ENCODE data around the gene IGLL1.
"Not testable (repeated sequence)": the region's sequence is repeated elsewhere in the genome, so short reads cannot be mapped to it uniquely, and the experiment has no call there.

IGLL1 gene

DNA sequence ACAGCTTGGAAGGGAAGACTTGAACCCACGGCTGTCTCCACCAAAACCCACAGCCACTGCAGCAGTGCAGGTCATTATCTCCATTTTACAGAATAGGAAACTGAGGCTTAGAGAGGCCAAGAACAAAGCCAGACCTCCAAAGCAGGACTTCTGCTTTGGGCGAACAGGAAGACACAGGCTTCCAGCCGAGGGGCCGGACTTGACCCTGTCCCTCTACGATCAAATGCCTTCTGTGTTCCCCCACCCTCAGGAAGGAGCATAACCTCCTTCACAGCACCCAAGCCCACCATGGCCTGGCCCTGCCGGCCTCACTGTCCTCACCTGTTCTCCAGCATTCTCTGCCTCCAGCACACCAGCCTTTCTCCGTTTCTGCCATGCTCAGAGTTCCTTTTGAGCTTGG is 15.8 kb downstream of the IGLL1 start:
- in situ Hi-C loops (cut with MboI; ENCODE audit: low sequenced_read_pairs), result no loop called here

DNA sequence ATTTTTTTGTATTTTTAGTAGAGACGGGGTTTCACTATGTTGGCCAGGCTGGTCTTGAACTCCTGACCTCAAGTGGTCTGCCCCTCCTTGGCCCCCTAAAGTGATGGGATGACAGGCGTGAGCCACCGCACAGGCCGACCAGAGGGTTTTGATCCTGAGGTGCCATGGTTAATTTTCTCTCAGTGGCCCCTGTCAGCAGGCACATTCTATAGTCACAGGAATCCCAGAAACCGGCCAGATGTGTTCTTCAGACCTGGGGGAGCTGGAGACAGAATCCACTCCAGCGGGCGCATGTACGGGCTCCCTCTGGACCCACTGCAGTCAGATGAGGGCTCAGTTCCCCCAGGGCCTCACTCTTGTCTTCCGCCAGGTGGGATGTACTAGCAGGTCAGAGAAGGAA is 17.0 kb downstream of the IGLL1 start:
- in situ Hi-C loops (cut with MboI; ENCODE audit: low sequenced_read_pairs), result no loop called here

DNA sequence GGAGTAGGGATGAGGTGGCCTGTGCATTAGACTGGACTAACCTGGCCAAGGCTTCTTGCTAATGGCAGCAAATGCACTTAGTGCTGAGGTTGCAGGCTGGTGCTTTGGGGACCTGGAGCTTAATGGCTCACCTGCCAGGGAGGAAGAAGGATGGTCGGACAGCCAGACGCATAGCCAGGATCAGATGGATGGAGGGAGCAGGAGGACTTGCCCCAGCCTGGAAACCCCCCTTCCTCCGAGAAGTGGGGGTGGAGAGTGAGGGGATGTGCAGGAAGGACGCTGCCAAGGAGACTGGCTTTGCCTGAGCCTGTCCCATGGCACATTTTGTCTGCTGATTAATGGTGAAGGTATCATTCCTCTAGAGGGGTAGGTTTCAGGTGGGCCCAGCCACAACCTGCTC is 17.9 kb downstream of the IGLL1 start:
- in situ Hi-C loops (cut with MboI; ENCODE audit: low sequenced_read_pairs), result no loop called here

DNA sequence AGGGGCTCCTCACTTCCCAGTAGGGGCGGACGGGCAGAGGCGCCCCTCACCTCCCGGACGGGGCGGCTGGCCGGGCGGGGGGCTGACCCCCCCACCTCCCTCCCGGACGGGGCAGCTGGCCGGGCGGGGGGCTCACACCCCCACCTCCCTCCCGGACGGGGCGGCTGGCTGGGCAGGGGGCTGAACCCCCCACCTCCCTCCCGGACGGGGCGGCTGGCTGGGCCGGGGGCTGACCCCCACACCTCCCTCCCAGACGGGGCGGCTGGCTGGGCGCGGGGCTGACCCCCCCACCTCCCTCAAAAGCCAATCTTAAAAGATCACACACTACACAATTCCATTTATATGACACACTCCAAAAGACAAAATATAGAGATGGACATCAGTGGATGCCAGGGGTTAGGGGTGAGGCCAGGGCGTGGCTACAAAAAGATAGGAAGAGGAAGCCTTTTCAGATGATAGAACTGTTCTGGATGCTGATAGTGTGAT is 19.0 kb downstream of the IGLL1 start:
- in situ Hi-C loops (cut with MboI; ENCODE audit: low sequenced_read_pairs), result not testable (repeated sequence)

DNA sequence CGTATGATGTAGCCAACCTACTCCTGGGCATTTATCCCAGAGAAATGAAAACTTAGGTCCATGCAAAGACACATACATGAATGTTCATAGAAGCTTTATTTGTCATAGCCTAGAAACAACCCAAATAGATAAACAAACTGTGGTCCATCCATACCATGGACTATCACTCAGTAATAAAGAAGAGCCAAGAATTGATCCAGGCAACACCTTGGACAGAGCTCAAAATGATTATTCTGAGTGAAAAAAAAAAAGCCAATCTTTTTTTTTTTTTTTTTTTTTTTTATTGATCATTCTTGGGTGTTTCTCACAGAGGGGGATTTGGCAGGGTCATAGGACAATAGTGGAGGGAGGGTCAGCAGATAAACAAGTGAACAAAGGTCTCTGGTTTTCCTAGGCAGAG is 19.9 kb downstream of the IGLL1 start:
- in situ Hi-C loops (cut with MboI; ENCODE audit: low sequenced_read_pairs), result not testable (repeated sequence)

DNA sequence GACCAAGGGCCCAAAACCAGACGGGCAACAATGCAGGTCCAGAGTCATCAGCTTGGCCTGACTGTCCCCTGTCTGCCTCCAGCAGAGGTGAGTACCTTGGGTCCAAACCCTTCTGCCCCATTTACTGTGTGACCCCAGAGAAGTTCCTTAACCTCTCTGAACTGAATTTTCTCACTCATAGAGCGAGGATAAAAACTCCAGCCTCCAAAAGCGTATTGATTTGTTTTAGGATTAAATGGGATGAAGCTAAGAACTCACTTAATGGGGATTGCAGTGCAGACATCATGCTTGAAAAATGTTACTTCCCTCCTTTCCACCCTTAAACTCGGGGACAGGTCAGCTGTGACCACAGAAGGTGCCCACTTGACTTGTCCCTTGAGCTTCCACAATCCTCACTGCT is 22.6 kb downstream of the IGLL1 start:
- in situ Hi-C loops (cut with MboI; ENCODE audit: low sequenced_read_pairs), result no loop called here

DNA sequence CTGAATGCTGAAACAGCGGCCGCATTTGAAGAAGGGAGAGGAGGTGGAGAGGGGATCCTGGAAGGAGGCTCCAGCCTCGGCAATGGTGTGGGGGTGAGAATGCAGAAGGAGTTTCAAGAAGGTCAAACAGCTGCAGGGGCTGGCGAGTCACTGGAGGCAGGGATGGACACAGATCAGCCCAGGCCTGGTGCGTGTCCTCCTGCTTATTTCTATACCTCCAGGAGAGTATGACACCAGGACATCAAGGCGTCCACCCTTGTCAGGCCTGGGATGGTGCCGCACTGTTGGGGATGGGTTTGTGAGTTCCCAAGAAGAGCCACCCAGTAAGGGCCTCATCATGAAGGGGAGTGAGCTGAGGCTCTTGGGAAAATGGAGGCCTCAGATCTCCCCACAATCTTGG is 23.1 kb downstream of the IGLL1 start:
- in situ Hi-C loops (cut with MboI; ENCODE audit: low sequenced_read_pairs), result no loop called here

DNA sequence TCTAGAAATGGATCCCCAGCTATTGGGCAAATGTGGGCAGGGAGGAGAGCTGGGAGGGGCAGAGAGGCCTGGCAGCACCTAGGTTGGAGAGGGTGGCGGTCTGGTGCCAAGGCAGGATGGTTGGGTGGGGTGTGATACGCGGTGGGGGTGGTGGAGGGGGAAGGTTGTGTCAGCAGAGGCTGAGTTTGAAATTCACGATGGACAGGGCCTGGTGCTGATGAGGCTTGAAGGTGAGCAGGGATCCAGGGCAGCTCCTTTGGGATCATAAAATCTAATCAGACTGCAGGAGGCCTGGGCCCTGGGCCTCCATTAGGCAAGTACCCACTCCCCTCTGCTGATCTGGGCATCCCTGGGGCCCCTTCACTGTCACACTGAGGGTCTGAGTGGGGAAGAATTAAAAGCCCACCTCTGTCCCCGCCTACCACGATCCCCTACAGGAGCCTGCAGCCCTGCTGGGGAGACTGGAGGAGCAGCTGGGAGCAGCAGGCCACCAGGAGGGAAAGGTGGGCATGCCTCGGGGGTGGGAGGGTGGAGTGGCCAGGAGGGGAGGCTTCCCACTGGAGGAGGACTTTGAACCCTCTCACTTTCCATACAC is 24.0 kb downstream of the IGLL1 start:
- in situ Hi-C loops (cut with MboI; ENCODE audit: low sequenced_read_pairs), result no loop called here

DNA sequence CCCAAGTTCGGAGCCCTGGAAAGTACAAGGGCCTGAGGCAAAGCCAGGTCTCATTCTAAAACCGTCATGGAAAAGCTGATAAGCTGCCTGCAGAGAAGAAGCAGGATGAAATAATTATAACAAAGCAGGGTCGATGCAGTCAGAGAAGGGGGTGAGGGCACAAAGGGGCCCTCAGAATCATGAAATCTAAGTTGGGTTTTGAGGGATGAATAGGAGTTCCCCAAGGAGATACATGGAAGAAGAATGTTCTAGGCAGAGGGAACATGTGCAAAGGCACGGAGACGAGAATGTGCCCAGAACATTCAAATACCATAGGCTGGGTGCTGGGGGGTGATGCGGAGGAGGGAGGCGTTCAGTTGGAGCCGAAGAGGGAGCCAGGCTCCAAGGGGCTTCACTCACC is 25.0 kb downstream of the IGLL1 start:
- in situ Hi-C loops (cut with MboI; ENCODE audit: low sequenced_read_pairs), result no loop called here

DNA sequence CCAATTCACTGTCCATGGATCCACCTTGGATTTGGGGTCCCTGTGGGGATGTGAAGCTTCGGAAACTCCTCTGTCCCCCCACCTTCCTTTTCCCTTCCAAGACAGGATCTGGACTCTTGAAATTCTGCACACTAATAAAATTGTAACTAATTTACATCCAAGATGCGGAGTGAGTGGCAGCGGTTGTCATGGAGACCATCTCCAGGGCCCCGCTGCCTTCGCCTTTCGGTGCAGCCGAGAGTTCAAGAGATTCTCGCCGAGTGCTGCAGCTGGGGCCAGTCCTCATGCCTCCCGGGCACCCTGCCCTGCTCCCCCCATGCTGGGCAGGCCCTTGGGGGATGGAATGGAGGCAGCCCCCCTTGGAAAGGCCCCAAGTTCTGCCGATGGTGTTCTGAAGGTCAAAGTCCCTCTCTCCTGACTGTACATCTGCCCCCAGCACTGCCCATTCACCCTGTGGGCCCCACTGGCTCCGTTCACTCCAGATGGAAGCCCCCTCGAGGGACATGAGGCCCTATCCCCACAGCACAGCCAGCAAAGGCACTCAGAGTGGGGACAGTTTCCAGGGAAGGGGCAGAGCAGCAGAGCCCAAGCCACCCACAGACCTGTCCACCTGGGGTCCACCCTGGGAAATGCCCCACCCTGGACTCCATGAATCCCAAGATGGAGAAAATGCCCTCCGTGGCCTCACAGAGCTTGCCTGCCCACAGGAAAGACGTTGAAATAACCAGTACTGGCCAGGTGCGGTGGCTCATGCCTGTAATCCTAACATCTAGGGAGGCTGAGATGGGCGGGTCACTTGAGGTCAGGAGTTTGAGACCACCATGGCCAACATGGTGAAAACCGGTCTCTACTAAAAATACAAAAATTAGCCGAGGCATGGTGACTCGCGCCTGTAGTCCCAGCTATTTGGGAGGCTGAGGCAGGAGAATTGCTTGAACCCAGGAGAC is 25.9 kb downstream of the IGLL1 start:
- in situ Hi-C loops (cut with MboI; ENCODE audit: low sequenced_read_pairs), result no loop called here

DNA sequence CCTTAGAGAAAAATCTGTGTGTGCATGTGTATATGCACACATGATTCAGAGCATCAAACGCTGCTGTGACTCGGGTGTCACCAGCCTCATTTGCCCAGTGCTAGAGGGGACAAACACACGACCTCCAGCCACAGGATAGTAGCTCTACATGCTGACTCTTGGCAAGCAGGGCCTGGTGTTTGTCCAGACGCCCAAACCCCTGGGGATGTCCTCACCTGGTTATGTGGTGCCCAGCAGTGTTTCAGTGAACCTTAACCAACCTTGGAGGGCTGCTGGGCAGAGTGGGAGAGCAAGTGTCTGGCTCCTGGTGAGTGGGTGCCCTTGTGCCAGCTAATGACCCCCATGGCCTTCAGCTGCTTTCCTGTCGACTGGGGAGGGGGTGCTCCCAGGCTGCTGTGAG is 26.7 kb downstream of the IGLL1 start:
- in situ Hi-C loops (cut with MboI; ENCODE audit: low sequenced_read_pairs), result no loop called here

DNA sequence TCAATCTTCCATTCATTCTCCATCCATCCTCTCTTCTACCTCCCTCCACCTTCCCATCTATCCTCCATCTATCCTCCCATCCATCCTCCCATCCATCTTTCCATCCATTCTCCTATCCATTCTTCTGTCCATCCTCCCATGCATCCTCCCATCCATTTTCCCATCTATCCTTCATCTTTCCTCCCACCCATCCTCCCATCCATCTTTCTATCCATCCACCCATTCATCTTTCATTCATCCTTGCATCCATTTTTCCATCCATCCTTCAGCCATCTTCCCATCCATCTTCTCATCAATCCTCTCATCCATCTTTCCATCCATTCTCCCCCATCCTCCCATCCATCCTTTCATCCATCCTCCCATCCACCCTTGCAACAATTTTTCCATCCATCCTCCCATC is 27.5 kb downstream of the IGLL1 start:
- in situ Hi-C loops (cut with MboI; ENCODE audit: low sequenced_read_pairs), result no loop called here

DNA sequence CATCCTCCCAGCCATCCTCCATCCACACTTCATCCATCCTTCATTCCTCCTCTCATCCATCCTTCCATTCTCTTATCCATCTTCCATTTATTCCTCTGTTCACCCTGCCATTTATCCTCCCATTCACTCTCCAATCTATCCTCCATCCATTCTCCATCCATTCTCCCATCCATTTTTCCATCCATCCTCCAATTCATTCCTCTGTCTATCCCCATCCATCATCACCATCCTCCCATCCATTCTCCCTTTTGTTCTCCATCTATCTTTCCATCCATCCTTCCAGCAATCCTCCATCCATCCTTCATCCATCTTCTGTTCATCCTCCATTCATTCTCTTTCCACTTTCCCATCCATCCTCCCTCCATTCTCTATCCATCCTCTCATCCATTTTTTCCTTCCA is 28.7 kb downstream of the IGLL1 start:
- in situ Hi-C loops (cut with MboI; ENCODE audit: low sequenced_read_pairs), result no loop called here

DNA sequence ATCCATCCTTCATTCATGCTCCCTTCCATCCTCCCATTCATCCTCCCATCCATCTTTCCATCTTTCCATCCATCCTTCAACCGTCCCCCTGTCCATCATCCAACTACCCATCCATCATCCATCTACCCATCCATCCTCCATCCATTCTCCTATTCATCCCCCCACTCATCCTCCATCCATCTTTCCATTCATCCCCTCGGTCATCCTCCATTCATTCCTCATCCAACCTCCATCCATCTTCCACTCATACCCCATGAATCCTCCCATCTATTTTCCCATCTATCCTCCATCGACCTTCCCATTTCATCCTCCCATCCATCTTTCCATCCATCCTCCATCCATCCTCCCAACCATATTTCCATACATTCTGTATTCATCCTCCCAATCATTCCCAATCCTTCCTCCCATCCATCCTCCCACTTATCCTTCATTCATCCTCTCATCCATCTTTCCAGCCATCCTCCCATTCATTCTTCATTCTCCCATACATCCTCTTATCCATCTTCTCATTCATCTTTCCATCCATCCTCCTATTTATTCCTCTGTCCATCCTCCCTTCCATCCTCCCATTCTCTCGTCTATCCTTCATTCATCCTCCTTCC is 29.9 kb downstream of the IGLL1 start:
- in situ Hi-C loops (cut with MboI; ENCODE audit: low sequenced_read_pairs), result no loop called here

DNA sequence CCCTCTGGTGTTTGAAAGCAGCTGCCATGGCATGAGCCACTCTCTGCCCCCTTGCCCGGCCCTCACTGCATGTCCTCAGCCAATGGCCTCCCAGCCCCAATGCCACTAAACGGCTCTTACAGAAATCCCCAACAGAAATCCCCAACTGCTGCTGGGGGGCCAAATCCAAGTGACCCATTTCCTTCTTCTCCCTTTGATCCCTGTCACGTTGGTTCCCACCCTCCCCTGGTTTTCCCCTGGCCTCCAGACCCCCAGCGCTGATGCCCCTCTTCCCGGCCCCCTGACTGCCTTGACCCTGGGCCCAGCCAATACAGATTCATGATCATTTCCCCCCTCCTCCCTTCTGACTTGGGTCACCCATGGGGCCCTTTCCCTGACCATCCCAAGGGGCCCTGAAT is 30.9 kb downstream of the IGLL1 start:
- in situ Hi-C loops (cut with MboI; ENCODE audit: low sequenced_read_pairs), result no loop called here

DNA sequence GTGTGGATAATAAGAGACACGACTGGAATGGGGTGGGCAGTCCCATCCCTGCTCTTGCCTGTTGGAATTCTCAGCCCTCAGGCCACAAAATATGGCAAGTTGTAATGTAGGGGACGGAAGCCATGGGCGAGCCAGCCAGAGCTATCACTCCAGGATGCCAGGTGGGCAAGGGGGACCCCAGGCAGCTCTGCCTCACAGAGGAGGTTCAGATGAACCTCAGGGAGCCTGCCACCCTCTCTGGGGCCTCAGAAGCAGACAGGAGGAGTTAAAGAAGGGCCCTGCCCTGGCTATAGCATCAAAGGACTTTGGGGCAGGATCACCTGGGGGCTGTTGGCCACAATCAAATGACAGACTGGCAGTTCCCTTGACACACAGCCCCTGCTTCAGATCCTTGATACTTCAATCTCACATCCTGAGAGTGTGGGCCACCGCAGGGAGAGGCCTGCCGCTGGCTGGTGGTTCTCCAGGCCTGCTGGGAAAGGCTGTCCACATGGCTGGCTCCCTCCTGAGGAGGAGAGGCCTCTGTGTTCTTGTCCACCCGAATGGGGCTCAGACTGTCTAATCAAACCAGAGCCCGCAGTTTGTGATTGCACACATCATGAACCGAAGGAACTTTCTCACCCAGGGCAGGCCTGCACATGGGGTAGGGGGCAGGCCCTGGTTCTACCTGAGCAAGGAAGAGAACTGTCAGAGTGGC is 31.4 kb downstream of the IGLL1 start:
- in situ Hi-C loops (cut with MboI; ENCODE audit: low sequenced_read_pairs), result no loop called here

DNA sequence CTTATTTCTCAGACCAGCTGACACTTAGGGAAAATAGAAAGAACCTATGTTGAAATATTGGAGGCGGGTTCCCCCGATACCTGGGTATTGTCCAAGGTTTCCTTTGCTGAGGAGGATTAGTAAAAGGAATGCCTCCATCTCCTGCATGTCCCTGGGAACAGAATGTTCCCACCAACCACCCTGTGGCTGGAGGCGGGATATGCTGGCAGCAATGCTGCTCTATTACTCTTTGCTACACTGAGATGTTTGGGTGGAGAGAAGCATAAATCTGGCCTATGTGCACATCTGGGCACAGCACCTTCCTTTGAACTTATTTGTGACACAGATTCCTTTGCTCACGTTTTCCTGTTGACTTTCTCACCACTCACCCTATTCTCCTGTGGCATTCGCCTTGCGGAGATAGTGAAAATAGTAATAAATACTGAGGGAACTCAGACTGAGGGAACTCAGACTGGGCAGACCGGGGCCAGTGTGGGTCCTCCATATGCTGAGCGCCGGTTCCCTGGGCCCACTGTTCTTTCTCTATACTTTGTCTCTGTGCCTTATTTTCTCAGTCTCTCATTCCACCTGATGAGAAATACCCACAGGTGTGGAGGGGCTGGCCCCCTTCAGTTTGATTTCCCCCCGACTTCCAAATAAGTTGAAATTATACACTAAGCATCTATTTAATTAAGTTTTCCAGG is 32.1 kb downstream of the IGLL1 start:
- in situ Hi-C loops (cut with MboI; ENCODE audit: low sequenced_read_pairs), result no loop called here

DNA sequence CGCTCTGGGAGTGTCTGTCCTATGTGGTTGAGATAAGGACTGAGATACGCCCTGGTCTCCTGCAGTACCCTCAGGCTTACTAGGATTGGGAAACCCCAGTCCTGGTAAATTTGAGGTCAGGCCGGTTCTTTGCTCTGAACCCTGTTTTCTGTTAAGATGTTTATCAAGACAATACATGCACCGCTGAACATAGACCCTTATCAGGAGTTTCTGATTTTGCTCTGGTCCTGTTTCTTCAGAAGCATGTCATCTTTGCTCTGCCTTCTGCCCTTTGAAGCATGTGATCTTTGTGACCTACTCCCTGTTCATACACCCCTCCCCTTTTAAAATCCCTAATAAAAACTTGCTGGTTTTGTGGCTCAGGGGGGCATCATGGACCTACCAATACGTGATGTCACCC is 32.7 kb downstream of the IGLL1 start:
- in situ Hi-C loops (cut with MboI; ENCODE audit: low sequenced_read_pairs), result not testable (repeated sequence)

DNA sequence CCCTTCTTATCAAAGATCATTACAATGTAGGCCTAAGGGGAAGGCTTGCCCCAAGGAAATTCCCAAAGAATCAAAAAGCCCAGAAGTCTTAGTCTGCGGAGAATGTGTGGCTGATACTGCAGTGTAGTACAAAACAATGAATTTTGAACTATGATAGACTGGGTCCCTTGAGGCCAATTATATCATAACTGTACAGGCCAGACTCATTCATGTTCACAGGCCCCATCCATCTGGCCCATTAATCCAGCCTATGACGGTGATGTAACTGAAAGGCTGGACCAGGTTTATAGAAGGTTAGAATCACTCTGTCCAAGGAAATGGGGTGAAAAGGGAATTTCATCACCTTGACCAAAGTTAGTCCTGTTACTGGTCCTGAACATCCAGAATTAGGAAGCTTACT is 35.2 kb downstream of the IGLL1 start:
- in situ Hi-C loops (cut with MboI; ENCODE audit: low sequenced_read_pairs), result no loop called here

DNA sequence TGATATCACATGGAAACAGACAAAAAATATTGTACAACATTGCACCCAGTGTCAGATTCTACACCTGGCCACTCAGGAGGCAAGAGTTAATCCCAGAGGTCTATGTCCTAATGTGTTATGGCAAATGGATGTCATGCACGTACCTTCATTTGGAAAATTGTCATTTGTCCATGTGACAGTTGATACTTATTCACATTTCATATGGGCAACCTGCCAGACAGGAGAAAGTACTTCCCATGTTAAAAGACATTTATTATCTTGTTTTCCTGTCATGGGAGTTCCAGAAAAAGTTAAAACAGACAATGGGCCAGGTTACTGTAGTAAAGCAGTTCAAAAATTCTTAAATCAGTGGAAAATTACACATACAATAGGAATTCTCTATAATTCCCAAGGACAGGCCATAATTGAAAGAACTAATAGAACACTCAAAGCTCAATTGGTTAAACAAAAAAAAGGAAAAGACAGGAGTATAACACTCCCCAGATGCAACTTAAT is 36.5 kb downstream of the IGLL1 start:
- in situ Hi-C loops (cut with MboI; ENCODE audit: low sequenced_read_pairs), result not testable (repeated sequence)

DNA sequence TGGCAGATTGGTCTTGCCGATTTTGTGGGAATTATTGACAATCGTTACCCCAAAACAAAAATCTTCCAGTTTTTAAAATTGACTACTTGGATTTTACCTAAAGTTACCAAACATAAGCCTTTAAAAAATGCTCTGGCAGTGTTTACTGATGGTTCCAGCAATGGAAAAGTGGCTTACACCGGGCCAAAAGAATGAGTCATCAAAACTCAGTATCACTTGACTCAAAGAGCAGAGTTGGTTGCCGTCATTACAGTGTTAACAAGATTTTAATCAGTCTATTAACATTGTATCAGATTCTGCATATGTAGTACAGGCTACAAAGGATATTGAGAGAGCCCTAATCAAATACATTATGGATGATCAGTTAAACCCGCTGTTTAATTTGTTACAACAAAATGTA is 37.2 kb downstream of the IGLL1 start:
- in situ Hi-C loops (cut with MboI; ENCODE audit: low sequenced_read_pairs), result no loop called here

All from HL-60/S4 treated with phorbol 12-myristate 13-acetate at 8.2 ng/mL for 4 days and 3 days (cell line).